SK-N-SH (cell line): ENCODE measurements around the gene RNF151. TPM values are rescaled to one million over a fixed set of nuclear protein-coding genes. Genes with fewer than 3 reads are reported as not detected.

Experiments
- CTCF ChIA-PET: fragments of 300-600, 350-600 bp; formaldehyde crosslinking; extraction: SDS; loops from one replicate; lab custom pipeline; 2021; lab: Yijun Ruan, JAX
- POLR2A ChIA-PET: fragments of 350-600 bp; sonication (Branson Sonifier 250); formaldehyde crosslinking; extraction: SDS; loops from one replicate; lab custom pipeline; 2020; ENCODE audit warnings: antibody characterized with exemption, inconsistent platforms; lab: Yijun Ruan, JAX
- DNase-seq: peaks from one replicate; pipeline ENCODE4 v3.0.0; 2012
- H2AFZ ChIP-seq: fragments of 200-600 bp; sonication (generic); 2 replicates; pipeline ENCODE4 v1.8.1; 2016; ENCODE audit warnings: antibody characterized with exemption, mild to moderate bottlenecking, low read depth
- H3F3A ChIP-seq: fragments of 200-600 bp; sonication (generic); replicated peaks from 2 replicates; pipeline ENCODE3; 2016; ENCODE audit warnings: antibody characterized with exemption, mild to moderate bottlenecking; ENCODE audit not compliant: insufficient read depth
- H3K27ac ChIP-seq, 2 experiments: fragments of 200-500 bp in 1 of 2; fragments of 200-600 bp in 1 of 2; sonication (Bioruptor generic) in 1 of 2; sonication (generic), shearing (Covaris generic) in 1 of 2; 2 replicates each; pipeline versions ENCODE4 v1.5.1 to v1.6.1; 2014 to 2016; ENCODE audit warnings: low read depth in 2 of 2, inconsistent platforms in 1 of 2, low read length in 1 of 2, mild to moderate bottlenecking in 1 of 2, mixed read lengths in 1 of 2
- H3K27me3 ChIP-seq: fragments of 200-600 bp; sonication (generic), shearing (Covaris generic); 2 replicates; pipeline ENCODE4 v1.6.1; 2016; ENCODE audit warnings: mixed run types; ENCODE audit not compliant: insufficient read depth
- H3K36me3 ChIP-seq, 2 experiments: fragments of 200-500 bp in 1 of 2; fragments of 200-600 bp in 1 of 2; sonication (Bioruptor generic) in 1 of 2; sonication (generic) in 1 of 2; replicated peaks in 1 of 2; 2 replicates each; pipeline versions ENCODE3 to v1.5.1; 2014 to 2016; ENCODE audit warnings: low read length in 1 of 2, mild to moderate bottlenecking in 1 of 2; ENCODE audit not compliant: insufficient read depth in 2 of 2, control insufficient read depth in 1 of 2
- H3K4me1 ChIP-seq, 2 experiments: fragments of 200-500 bp in 1 of 2; fragments of 200-600 bp in 1 of 2; sonication (Bioruptor generic) in 1 of 2; sonication (generic), shearing (Covaris generic) in 1 of 2; 2 replicates each; pipeline versions ENCODE4 v1.5.1 to v1.6.1; 2014 to 2016; ENCODE audit warnings: low read depth in 1 of 2, low read length in 1 of 2, mixed run types in 1 of 2; ENCODE audit not compliant: insufficient read depth in 2 of 2, control insufficient read depth in 1 of 2
- H3K4me2 ChIP-seq: fragments of 200-600 bp; sonication (generic), shearing (Covaris generic); 2 replicates; pipeline ENCODE4 v1.6.1; 2017; ENCODE audit warnings: mixed run types
- H3K4me3 ChIP-seq, 2 experiments: fragments of 200-500 bp in 1 of 2; fragments of 200-600 bp in 1 of 2; sonication (Bioruptor generic) in 1 of 2; sonication (generic), shearing (Covaris generic) in 1 of 2; 2 replicates each; pipeline versions ENCODE4 v1.5.1 to v1.8.1; 2014 to 2016; ENCODE audit warnings: low read depth in 2 of 2, inconsistent platforms in 1 of 2, low read length in 1 of 2, mild to moderate bottlenecking in 1 of 2, mixed read lengths in 1 of 2, moderate library complexity in 1 of 2
- H3K79me2 ChIP-seq: fragments of 200-600 bp; sonication (generic); 2 replicates; pipeline ENCODE4 v1.8.1; 2017; ENCODE audit warnings: mild to moderate bottlenecking; ENCODE audit not compliant: insufficient read depth
- H3K9ac ChIP-seq: fragments of 200-600 bp; sonication (generic); 2 replicates; pipeline ENCODE4 v1.6.1; 2017; ENCODE audit warnings: mixed run types
- H3K9me2 ChIP-seq: fragments of 200-600 bp; sonication (generic); 2 replicates; pipeline ENCODE4 v1.6.1; 2017; ENCODE audit warnings: mixed run types
- H3K9me3 ChIP-seq: fragments of 200-600 bp; sonication (generic); 2 replicates; pipeline ENCODE4 v1.6.1; 2017; ENCODE audit warnings: mixed run types, mild to moderate bottlenecking, moderate library complexity
- H4K20me1 ChIP-seq: fragments of 200-600 bp; sonication (generic); 2 replicates; pipeline ENCODE4 v1.6.1; 2017; ENCODE audit warnings: mild to moderate bottlenecking, mixed run types; ENCODE audit not compliant: insufficient read depth
- CTCF ChIP-seq: fragments of 200-600 bp; sonication (generic); IDR thresholded peaks from 2 replicates; pipeline ENCODE4 v1.6.1; 2017; ENCODE audit warnings: antibody characterized with exemption, mild to moderate bottlenecking, moderate library complexity
- FOXM1 ChIP-seq: IDR thresholded peaks from 2 replicates; pipeline ENCODE4 v1.4.0; 2012; ENCODE audit warnings: low read depth, mild to moderate bottlenecking
- GATA2 ChIP-seq: sonication (generic); formaldehyde crosslinking; IDR thresholded peaks from 2 replicates; pipeline ENCODE4 v1.5.0; 2020; ENCODE audit warnings: mild to moderate bottlenecking, missing genetic modification reagents
- IRF3 ChIP-seq: fragments of 150-350 bp; IDR thresholded peaks from 2 replicates; pipeline ENCODE4 v1.6.1; 2016; ENCODE audit warnings: mild to moderate bottlenecking, low read depth, low read length
- PBX3 ChIP-seq: IDR thresholded peaks from 2 replicates; pipeline ENCODE4; 2012
- POLR2AphosphoS5 ChIP-seq: IDR thresholded peaks from 2 replicates; pipeline ENCODE4 v1.6.1; 2012; ENCODE audit warnings: low read depth, low read length
- RAD21 ChIP-seq: IDR thresholded peaks from 2 replicates; pipeline ENCODE4 v1.6.1; 2012; ENCODE audit warnings: mild to moderate bottlenecking, low read length
- RCOR1 ChIP-seq: fragments of 150-350 bp; IDR thresholded peaks from 2 replicates; pipeline ENCODE4 v1.6.1; 2017; ENCODE audit warnings: antibody characterized with exemption, low read length
- RFX5 ChIP-seq: IDR thresholded peaks from 2 replicates; pipeline ENCODE4 v1.6.1; 2012; ENCODE audit warnings: mild to moderate bottlenecking, improper control_type of control experiment, low read length
- RXRA ChIP-seq: IDR thresholded peaks from 2 replicates; pipeline ENCODE4 v1.4.0; 2012; ENCODE audit warnings: low read depth, mild to moderate bottlenecking, borderline replicate concordance
- SIN3A ChIP-seq: IDR thresholded peaks from 2 replicates; pipeline ENCODE4 v1.6.1; 2012; ENCODE audit warnings: low read depth, mild to moderate bottlenecking, low read length, moderate library complexity, borderline replicate concordance
- TAF1 ChIP-seq: IDR thresholded peaks from 2 replicates; pipeline ENCODE4 v1.6.1; 2012; ENCODE audit warnings: low read depth, mild to moderate bottlenecking, low read length, moderate library complexity, borderline replicate concordance
- TCF12 ChIP-seq: IDR thresholded peaks from 2 replicates; pipeline ENCODE4 v1.4.0; 2012
- TEAD4 ChIP-seq: IDR thresholded peaks from 2 replicates; pipeline ENCODE4 v1.4.0; 2012; ENCODE audit warnings: mild to moderate bottlenecking, borderline replicate concordance; ENCODE audit not compliant: insufficient read depth
- WGBS: methylation state at CpG from one replicate; pipeline ENCODE4 v1.1.6; 2017; ENCODE audit warnings: low lambda C conversion rate; 5-methylcytosine and 5-hydroxymethylcytosine counted together
- polyA plus RNA-seq, 3 experiments: library from polyadenylated mRNA; depleted of rRNA; stranded (reverse); fragments of >200 nt; gene quantifications; 2 replicates each; pipeline ENCODE4 v1.2.3, GENCODE V29; 2012
- TF ChIP-seq, protein P1 (sequence below): fragments of 150-350 bp; IDR thresholded peaks from 2 replicates; pipeline ENCODE4 v1.6.1; 2017; ENCODE audit warnings: antibody characterized with exemption, low read length, low read depth, borderline replicate concordance
- TF ChIP-seq, protein P2 (sequence below): IDR thresholded peaks from 2 replicates; pipeline ENCODE4 v1.4.0; 2012; ENCODE audit warnings: low read depth, borderline replicate concordance

RNF151 gene
- polyA plus RNA-seq, 1 of the 3 experiments (the other 2 are of a cell fraction), result 0.07 TPM

DNA sequence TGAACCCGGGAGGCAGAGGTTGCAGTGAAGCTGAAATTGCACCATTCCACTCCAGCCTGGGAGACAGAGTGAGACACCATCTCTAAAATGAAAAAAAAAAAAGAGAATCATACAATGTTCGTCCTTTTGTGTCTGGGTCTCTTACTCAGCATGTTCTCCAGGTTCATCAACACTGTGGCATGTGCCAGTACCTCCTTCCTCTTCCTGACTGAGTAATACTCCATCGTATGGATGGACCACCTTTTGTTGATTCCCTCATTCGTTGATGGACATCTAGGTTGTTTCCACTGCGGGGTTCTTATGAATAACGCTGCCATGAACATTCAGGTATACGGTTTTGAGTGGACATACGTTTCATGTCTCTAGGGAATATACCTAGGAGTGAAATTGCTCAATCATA is 44.3 kb upstream of the RNF151 start:
- ChIA-PET CTCF (interaction anchor here (1.7 to 2.2 kb wide), 4 partner anchors 14 to 56 kb away, joined by 4 to 10 read pairs (median 8); no protein-coding TSS in a partner anchor), POLR2A (no interaction called here)
- H3K9me3 ChIP-seq, result no peaks in the 10 kb centered on the region
- peaks cover 0 to 13% of the 10 kb centered on the region in 2 experiments; a peak in 1 of 4 replicates for H3K4me1 ChIP-seq
- no peak overlapping the region for H3K27ac ChIP-seq
- H2AFZ ChIP-seq, result no peak overlapping the region
- TF ChIP-seq, protein P1, sequence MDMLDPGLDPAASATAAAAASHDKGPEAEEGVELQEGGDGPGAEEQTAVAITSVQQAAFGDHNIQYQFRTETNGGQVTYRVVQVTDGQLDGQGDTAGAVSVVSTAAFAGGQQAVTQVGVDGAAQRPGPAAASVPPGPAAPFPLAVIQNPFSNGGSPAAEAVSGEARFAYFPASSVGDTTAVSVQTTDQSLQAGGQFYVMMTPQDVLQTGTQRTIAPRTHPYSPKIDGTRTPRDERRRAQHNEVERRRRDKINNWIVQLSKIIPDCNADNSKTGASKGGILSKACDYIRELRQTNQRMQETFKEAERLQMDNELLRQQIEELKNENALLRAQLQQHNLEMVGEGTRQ, result no peak
- no peak for TF ChIP-seq RXRA
- no peak for TF ChIP-seq PBX3
- TF ChIP-seq TCF12, result no peak
- no peak for TF ChIP-seq RCOR1
- TF ChIP-seq CTCF, result no peak
- no peak for TF ChIP-seq TEAD4
- no peak for TF ChIP-seq FOXM1
- TF ChIP-seq TAF1, result no peak
- TF ChIP-seq GATA2 (CRISPR knock-in tag), result no peak
- no peak for TF ChIP-seq RAD21
- no peak for TF ChIP-seq POLR2AphosphoS5
- no peak for TF ChIP-seq SIN3A
- TF ChIP-seq, protein P2, sequence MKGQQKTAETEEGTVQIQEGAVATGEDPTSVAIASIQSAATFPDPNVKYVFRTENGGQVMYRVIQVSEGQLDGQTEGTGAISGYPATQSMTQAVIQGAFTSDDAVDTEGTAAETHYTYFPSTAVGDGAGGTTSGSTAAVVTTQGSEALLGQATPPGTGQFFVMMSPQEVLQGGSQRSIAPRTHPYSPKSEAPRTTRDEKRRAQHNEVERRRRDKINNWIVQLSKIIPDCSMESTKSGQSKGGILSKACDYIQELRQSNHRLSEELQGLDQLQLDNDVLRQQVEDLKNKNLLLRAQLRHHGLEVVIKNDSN, result no peak
- TF ChIP-seq IRF3, result no peak
- no peak for TF ChIP-seq RFX5
- no peak for DNase-seq
- 39% methylated on average over 8 of the region's 8 CpGs for WGBS
- no peaks in the 10 kb centered on the region for H3K36me3 ChIP-seq
- no peaks in the 10 kb centered on the region for H3K79me2 ChIP-seq
- H3K27me3 ChIP-seq, result peaks cover 30% of the 10 kb centered on the region
- H3F3A ChIP-seq, result no peaks in the 10 kb centered on the region
- H3K4me3 ChIP-seq, result no peak overlapping the region
- no peak overlapping the region for H3K9ac ChIP-seq
- no peak overlapping the region for H3K4me2 ChIP-seq
- no peaks in the 10 kb centered on the region for H3K9me2 ChIP-seq
- no peaks in the 10 kb centered on the region for H4K20me1 ChIP-seq
